SH-SY5Y (cell line): ENCODE measurements around the gene MELTF.

ENCODE experiments used
- GATA2 ChIP-seq: IDR thresholded peaks from 2 replicates; pipeline ENCODE4 v1.6.1; 2011; ENCODE audit warnings: mild to moderate bottlenecking, low read depth, low read length
- GATA3 ChIP-seq: IDR thresholded peaks from 2 replicates; pipeline ENCODE4 v1.6.1; 2011; ENCODE audit warnings: low read depth, mild to moderate bottlenecking, low read length, moderate library complexity

MELTF gene

DNA sequence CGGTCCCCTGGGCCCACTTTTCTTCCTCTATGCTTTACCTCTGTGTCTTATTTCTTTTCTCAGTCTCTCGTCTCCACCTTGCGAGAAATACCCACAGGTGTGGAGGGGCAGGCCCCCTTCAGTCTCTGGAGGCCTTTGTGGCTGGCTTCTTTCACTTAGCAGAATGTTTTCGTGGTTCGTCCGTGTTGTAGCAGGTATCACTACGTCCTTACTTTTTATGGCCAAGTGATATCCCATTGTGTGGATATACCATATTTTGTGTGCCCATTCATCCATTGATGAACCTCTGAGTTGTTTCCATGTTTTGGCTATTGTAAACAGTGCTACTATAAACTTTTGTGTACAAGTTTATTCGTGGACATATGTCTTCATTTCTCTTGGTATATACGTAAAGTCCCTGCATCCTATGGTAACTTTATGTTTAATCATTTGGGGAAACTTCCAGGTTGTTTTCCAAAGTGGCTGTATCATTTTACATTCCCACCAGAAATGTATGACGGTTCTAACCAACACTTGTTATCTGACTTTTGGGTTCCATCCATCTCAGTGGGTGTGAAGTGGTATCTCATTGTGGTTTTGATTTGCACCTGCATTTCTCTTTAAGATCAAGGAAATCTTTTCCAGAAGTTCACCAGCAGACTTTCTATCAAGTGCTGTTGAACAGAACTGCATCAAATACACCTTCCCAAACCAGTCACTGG lies 66.5 kb downstream of the MELTF start:
- TF ChIP-seq GATA2: no peak
- no peak for TF ChIP-seq GATA3

DNA sequence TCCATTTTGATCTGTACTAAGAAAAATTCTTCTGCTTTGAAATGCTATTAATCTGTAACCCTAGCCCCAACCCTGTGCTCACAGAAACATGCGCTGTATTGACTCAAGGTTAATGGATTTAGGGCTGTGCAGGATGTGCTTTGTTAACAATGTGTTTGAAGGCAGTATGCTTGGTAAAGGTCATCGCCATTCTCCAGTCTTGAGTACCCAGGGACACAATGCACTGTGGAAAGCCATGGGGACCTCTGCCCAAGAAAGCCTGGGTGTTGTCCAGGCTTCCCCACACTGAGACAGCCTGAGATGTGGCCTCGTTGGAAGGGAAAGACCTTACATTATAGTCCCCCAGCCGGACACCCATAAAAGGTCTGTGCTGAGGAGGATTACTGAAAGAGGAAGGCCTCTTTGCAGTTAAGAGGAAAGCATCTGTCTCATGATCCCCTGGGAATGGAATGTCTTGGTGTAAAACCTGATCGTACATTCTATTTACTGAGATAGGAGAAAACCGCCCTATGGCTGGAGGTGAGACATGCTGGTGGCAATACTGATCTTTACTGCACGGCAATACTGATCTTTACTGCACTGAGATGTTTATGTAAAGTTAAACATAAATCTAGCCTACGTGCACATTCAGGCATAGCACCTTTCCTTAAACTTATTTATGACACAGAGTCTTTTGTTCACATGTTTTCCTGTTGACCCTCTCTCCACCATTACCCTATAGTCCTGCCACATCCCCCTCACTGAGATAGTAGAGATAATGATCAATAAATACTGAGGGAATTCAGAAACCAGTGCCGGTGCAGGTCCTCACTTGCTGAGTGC lies 67.3 kb downstream of the MELTF start:
- no peak for TF ChIP-seq GATA3
- no peak for TF ChIP-seq GATA2

DNA sequence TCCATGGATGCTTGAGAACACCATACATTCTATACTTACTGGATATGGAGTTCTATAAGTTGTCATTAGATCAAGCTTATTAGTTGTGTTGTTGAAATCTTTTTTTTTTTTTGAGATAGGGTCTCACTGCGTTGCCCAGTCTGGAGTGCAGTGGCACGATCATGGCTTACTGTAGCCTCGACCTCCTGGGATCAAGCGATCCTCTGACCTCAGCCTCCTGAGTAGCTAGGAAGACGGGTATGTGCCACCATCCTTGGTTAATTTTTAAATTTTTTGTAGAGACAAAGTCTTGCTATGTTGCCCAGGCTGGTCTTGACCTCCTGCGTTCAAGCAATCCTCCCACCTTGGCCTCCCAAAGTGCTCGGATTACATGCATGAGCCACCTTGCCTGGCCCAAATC lies 74.8 kb downstream of the MELTF start:
- TF ChIP-seq GATA2: no peak
- no peak for TF ChIP-seq GATA3
